ENCODE results near the gene ARHGEF26.

Gene ARHGEF26

DNA sequence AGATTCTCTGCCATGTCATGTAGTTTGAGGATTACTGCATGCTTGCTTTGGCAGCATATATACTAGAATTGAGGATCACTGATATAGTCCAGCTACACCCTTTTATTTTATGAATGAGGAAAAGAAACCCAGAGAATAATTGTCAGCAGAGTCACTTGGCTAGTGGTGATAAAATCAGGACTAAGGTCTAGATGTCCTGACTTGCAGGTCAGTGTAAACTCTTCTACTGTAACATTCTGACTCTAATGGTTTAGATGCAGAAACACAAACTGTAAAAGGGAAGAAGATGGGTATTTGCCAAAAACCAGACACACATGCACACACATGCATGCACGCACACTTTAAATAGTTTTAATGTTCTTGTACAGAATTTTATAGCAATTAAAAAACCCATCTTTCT, 97.5 kb downstream of the ARHGEF26 start:
- DNase-seq (ENCODE audit: low read depth): no peak
- H3K4me3 ChIP-seq (replicated peaks; ENCODE audit: low read depth, low read length): no peak overlapping the region
- TF ChIP-seq, protein P1, sequence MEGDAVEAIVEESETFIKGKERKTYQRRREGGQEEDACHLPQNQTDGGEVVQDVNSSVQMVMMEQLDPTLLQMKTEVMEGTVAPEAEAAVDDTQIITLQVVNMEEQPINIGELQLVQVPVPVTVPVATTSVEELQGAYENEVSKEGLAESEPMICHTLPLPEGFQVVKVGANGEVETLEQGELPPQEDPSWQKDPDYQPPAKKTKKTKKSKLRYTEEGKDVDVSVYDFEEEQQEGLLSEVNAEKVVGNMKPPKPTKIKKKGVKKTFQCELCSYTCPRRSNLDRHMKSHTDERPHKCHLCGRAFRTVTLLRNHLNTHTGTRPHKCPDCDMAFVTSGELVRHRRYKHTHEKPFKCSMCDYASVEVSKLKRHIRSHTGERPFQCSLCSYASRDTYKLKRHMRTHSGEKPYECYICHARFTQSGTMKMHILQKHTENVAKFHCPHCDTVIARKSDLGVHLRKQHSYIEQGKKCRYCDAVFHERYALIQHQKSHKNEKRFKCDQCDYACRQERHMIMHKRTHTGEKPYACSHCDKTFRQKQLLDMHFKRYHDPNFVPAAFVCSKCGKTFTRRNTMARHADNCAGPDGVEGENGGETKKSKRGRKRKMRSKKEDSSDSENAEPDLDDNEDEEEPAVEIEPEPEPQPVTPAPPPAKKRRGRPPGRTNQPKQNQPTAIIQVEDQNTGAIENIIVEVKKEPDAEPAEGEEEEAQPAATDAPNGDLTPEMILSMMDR (IDR thresholded peaks at IDR 0.05; ENCODE audit: low read length, missing control alignments): no peak

DNA sequence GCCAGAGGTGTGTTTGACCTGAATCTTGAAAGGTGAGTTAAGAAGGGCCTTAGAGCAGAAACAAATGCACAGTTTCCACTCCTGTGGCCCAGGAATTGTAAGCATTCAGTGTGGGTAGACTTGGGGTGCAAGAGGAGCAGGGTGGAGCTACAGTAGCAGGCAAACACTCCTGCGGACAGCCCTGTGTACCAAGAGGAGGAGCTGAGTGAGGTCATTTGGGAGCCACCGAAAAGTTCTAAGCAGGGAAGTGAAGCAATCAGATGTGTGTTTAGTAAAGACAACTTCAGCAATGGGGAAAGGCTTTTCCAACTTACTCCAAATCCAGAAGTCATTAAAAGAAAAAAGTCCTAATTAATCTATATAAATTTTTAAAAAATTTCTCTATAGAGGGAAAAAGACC, 99.3 kb downstream of the ARHGEF26 start:
- TF ChIP-seq, protein P1 (IDR thresholded peaks at IDR 0.05; ENCODE audit: low read length, missing control alignments): no peak
- H3K4me3 ChIP-seq (replicated peaks; ENCODE audit: low read depth, low read length): no peak overlapping the region
- no peak for DNase-seq (ENCODE audit: low read depth)

DNA sequence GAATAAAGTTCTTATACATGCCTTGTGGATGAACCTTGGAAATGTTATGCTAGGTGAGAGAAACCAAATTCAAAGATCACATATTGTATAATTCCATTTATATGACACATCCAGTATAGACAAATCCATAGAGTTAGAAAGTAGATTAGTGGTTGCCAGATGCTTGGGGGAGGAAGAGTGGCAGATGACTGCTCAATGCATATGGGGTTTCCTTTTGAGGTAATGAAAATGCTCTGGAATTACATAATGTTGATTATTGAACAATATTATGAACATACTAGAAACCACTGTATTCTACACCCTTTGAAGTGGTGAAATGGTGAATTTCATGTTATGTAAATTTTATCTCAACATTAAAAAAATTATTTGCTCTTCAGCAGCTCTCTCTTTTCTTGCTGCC, 102.3 kb downstream of the ARHGEF26 start:
- TF ChIP-seq, protein P1 (IDR thresholded peaks at IDR 0.05; ENCODE audit: low read length, missing control alignments): no peak
- DNase-seq (ENCODE audit: low read depth): no peak
- H3K4me3 ChIP-seq (replicated peaks; ENCODE audit: low read depth, low read length): no peak overlapping the region

DNA sequence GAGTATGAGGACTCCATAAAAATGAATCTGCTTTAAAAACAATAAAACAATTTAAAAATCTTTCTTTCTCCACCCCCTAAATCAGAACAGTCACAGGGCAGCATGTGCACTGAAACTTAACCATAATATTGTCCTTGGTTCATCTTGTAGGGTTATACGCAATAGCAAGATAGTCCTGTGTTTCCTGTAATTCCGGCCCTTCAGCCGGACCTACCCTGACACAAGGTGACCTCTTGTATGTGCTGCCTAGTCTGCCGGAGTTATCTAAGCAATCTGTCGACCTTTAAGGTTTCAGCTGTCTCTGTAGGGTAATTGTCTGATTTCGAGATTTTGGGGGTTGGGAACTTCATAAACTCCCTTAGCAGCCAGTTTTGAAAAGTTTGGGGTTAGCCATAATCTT, 103.2 kb downstream of the ARHGEF26 start:
- no peak overlapping the region for H3K4me3 ChIP-seq (replicated peaks; ENCODE audit: low read depth, low read length)
- TF ChIP-seq, protein P1 (IDR thresholded peaks at IDR 0.05; ENCODE audit: low read length, missing control alignments): no peak
- no peak for DNase-seq (ENCODE audit: low read depth)

DNA sequence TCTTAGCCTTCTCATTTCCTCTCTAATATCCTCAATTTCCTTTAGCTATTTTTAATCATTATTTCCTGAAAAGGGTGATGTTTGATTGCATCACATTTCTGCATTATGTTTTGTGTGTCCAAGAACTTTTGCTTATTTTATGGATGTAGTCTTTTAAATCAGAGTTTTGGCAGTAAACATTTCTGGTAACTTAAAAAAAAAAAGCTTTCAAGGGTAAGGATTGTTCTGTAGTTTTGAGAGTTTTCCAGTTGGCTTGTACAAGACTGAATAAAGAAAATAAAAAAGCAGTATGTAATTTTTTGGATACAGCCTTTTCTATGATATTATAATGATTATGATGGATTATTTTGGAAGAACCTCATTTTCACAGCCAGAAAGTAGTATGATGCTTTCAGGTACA, 103.7 kb downstream of the ARHGEF26 start:
- DNase-seq (ENCODE audit: low read depth): no peak
- no peak overlapping the region for H3K4me3 ChIP-seq (replicated peaks; ENCODE audit: low read depth, low read length)
- TF ChIP-seq, protein P1 (IDR thresholded peaks at IDR 0.05; ENCODE audit: low read length, missing control alignments): no peak

DNA sequence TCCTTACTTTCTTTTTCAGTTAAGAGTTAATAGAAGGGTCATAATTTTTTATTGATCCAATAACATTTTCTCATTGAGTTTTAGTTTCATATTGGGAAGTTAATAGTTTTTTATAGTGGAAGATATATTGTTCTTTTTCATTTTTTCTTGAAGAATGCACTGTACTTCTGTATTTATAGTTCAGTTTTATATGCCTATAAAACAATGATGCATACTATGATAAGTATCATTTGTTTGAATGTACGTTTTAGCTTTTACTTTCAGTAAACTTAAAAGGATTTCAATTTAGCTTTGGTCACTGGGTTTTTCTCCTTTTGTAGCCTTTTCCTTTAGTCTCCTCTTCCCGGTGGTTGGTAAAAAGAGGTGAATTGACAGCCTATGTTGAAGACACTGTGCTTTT, 104.3 kb downstream of the ARHGEF26 start:
- DNase-seq (ENCODE audit: low read depth): no peak
- no peak overlapping the region for H3K4me3 ChIP-seq (replicated peaks; ENCODE audit: low read depth, low read length)
- TF ChIP-seq, protein P1 (IDR thresholded peaks at IDR 0.05; ENCODE audit: low read length, missing control alignments): no peak

DNA sequence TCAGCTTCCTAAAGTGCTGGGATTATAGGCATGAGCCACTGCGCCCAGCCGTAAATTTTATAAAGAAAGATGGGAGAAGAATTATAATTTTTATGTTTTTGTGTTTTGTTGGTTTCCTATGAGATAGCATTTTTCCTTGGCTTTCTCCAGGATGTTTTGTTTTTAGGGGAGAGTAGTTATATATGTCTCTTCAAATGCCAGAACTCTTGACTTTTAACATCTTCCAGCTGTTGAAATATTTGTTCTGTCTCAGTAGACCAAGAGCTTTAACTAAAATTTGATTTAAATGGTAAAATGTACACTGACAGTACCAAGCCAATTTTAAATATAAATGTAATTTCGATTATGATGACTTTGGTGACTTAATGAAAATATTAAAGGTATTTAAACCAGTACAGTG, 106.3 kb downstream of the ARHGEF26 start:
- TF ChIP-seq, protein P1 (IDR thresholded peaks at IDR 0.05; ENCODE audit: low read length, missing control alignments): no peak
- DNase-seq (ENCODE audit: low read depth): no peak
- no peak overlapping the region for H3K4me3 ChIP-seq (replicated peaks; ENCODE audit: low read depth, low read length)
